ENCODE data around the gene CDKN2D. TPM values are rescaled to one million over a fixed set of nuclear protein-coding genes. Genes with fewer than 3 reads are reported as not detected.

Gene CDKN2D
- total and polyA plus RNA-seq, 2 of the 8 experiments (the other 6 are each of a cell fraction or from before 2014, with no cell fraction given): 3.0 to 4.0 TPM

GRCh38 chr19:10560154-10560553 lies 8.6 kb downstream of the CDKN2D start:
- CTCF ChIA-PET (ENCODE audit: partially characterized antibody): interaction anchor here (0.6 to 1.6 kb wide), 3 partner anchors 41 to 223 kb away, joined by 3 to 5 read pairs (median 3); no protein-coding TSS in a partner anchor
- Histone ChIP-seq H3K23ac (ENCODE audit: insufficient read length) (no peak overlapping the region), H3K4me2 (ENCODE audit: insufficient read depth in 1 of 2, low read depth in 2 of 2, low read length in 2 of 2) (no peak overlapping the region), H2AK5ac (ENCODE audit: low read depth, low read length) (no peak overlapping the region), H3K9ac (replicated peaks in 1 of 4; ENCODE audit: extremely low read depth in 1 of 4, low read depth in 3 of 4, low read length in 3 of 4) (no peak overlapping the region), H3K14ac (ENCODE audit: insufficient read length) (no peak overlapping the region), H2BK5ac (ENCODE audit: low read depth, low read length) (no peak overlapping the region), H3K4me1 (replicated peaks in 1 of 4; ENCODE audit: control insufficient read depth in 3 of 4, insufficient read depth in 4 of 4, low read length in 3 of 4) (peaks cover 0 to 4% (median 1%) of the 10 kb centered on the region in 4 experiments; a peak in 4 of 7 replicates), H3K79me1 (ENCODE audit: low read depth, low read length) (peaks cover 2% of the 10 kb centered on the region; the same call in 1 of the 2 replicates), H3K4me3 (ENCODE audit: extremely low read depth in 1 of 4, insufficient read depth in 2 of 4, low read depth in 3 of 4, low read length in 4 of 4) (no peak overlapping the region), H2BK20ac (ENCODE audit: low read length) (no peak overlapping the region), H3K18ac (ENCODE audit: extremely low read depth, low read length) (no peak overlapping the region), H3K79me2 (ENCODE audit: control insufficient read depth in 1 of 2, insufficient read depth in 2 of 2, low read length in 2 of 2) (peaks cover 0 to 10% of the 10 kb centered on the region in 2 experiments; a peak in 2 of 4 replicates), H3K4ac (replicated peaks; ENCODE audit: insufficient read length, low read depth, low read length) (no peak overlapping the region), H4K8ac (ENCODE audit: extremely low read depth, insufficient read depth, low read length) (no peak overlapping the region), H4K91ac (replicated peaks; ENCODE audit: insufficient read length, low read length) (no peak overlapping the region), H2AFZ (ENCODE audit: low read length) (no peak overlapping the region), H3K36me3 (ENCODE audit: control insufficient read depth in 2 of 4, insufficient read depth in 4 of 4, low read length in 3 of 4) (peaks cover 14 to 61% (median 43%) of the 10 kb centered on the region in 4 experiments), H2BK12ac (ENCODE audit: low read depth, low read length) (no peak overlapping the region), H2BK120ac (replicated peaks; ENCODE audit: low read depth, low read length) (no peak overlapping the region), H4K20me1 (replicated peaks in 1 of 2; ENCODE audit: control insufficient read depth in 1 of 2, insufficient read depth in 2 of 2, low read length in 2 of 2) (peaks cover 2 to 17% of the 10 kb centered on the region in 2 experiments), H3K56ac (replicated peaks; ENCODE audit: insufficient read length, low read depth, low read length) (no peak overlapping the region), H3K27me3 (replicated peaks in 1 of 4; ENCODE audit: control insufficient read depth in 3 of 4, extremely low read depth in 1 of 4, insufficient read depth in 3 of 4, low read length in 3 of 4) (no peaks in the 10 kb centered on the region), H2BK15ac (ENCODE audit: low read length) (no peak overlapping the region), H3K23me2 (ENCODE audit: low read depth, low read length) (peaks cover 2% of the 10 kb centered on the region; the same call in 1 of the 2 replicates), H4K5ac (ENCODE audit: insufficient read length, low read depth, low read length) (no peak overlapping the region), H3K27ac (ENCODE audit: low read depth, low read length) (no peak overlapping the region), H3K9me3 (ENCODE audit: insufficient read depth in 2 of 2, low read depth in 1 of 2, low read length in 1 of 2) (no peaks in the 10 kb centered on the region)
- DNase-seq (ENCODE audit: low read depth in 1 of 2, low spot score in 2 of 2) (no peak), FAIRE-seq (no peak)
- TF ChIP-seq CBX8 (IDR thresholded peaks at IDR 0.05; ENCODE audit: borderline replicate concordance, low read depth, low read length): no peak
- no peak for TF ChIP-seq SIRT6 (IDR thresholded peaks at IDR 0.05; ENCODE audit: low read length)
- TF ChIP-seq POLR2A (IDR thresholded peaks at IDR 0.05; ENCODE audit: control extremely low read depth in 1 of 2, low read depth in 2 of 2, low read length in 2 of 2): no peak
- TF ChIP-seq SP2 (IDR thresholded peaks at IDR 0.05; ENCODE audit: low read length): no peak
- TF ChIP-seq RAD21 (IDR thresholded peaks at IDR 0.05 in 1 of 2, conservative IDR thresholded peaks at IDR 0.05 in 1 of 2; ENCODE audit: low read depth in 2 of 2, low read length in 2 of 2): no peak
- TF ChIP-seq TAF1 (IDR thresholded peaks at IDR 0.05; ENCODE audit: low read depth, low read length): no peak
- TF ChIP-seq MAFK (IDR thresholded peaks at IDR 0.05; ENCODE audit: low read depth, low read length): no peak
- TF ChIP-seq TCF12 (IDR thresholded peaks at IDR 0.05; ENCODE audit: low read depth, low read length): no peak
- TF ChIP-seq ATF3 (IDR thresholded peaks at IDR 0.05; ENCODE audit: insufficient read depth, low read depth, low read length): no peak
- no peak for TF ChIP-seq KDM4A (IDR thresholded peaks at IDR 0.05; ENCODE audit: low read depth, low read length, severe bottlenecking)
- WGBS, 2 experiments (ENCODE audit: extremely low coverage in 1 of 2, insufficient coverage in 1 of 2, insufficient read length in 1 of 2, insufficient replicate concordance in 2 of 2, low coverage in 1 of 2, low lambda C conversion rate in 2 of 2, missing lambda C conversion rate in 1 of 2): 90% methylated on average over 6 of the region's 7 CpGs; no CpG with 5 or more reads in 1 of the 2 experiments
- POLR2A ChIA-PET (ENCODE audit: partially characterized antibody): interaction anchor here (0.5 to 5.3 kb wide), 6 partner anchors 8 to 72 kb away, joined by 4 to 41 read pairs (median 6); no protein-coding TSS in a partner anchor

Measured in H1 (cell line).